HG03139 (cell line): Measurements from ENCODE around the gene DYNLT1.

Experiments used
- ATAC-seq: cut with Tn5 transposase; IDR thresholded peaks from one replicate; pipeline ENCODE4 v1.9.1; 2021; ENCODE audit not compliant: unreplicated experiment

Gene DYNLT1

GRCh38 chr6:158603261-158604047 lies 41.1 kb downstream of the DYNLT1 start:
- no peak for ATAC-seq

- no peak for ATAC-seq
These were observed 44.9 kb downstream of the DYNLT1 start for GRCh38 chr6:158599635-158600034.

GRCh38 chr6:158597565-158597964 lies 47.0 kb downstream of the DYNLT1 start:
- ATAC-seq = no peak

DNA sequence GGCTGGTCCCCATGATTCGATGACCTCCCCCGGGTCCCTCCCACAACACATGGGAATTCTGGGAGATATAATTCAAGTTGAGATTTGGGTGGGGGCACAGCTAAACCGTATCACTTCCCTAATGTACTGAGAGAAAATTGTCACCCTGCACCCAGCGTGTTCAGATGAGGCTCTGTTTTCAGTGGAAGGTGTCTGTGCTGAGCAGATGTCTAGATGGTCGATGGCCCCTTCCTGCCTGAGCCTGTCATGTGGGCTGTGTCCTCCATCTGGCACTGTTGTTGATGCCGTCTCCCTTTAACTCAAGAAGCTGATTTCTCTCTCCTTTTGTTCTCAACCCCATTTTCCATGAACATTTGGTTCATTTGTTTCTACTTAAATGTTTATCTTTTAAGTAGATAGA lies 47.7 kb downstream of the DYNLT1 start:
- no peak for ATAC-seq

GRCh38 chr6:158595223-158595622 lies 49.3 kb downstream of the DYNLT1 start:
- ATAC-seq = no peak

DNA sequence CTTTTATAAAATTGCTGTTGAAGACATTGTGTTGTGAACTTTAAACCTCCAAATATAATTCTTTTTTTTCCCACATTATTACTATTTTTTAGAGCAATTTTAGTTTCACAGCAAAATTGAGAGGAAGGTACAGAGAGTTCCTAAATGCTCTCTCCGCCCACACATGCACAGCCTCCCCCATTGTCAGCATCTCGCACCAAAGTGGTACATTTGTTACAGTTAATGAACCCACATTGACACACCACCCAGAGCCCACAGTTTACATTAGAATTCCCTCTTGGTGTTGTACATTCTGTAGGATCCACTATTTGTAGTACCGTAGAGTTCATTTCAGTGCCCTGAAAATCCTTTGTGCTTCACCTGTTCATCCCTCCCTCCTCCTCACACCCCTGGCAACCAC lies 50.9 kb downstream of the DYNLT1 start:
- ATAC-seq = no peak

DNA sequence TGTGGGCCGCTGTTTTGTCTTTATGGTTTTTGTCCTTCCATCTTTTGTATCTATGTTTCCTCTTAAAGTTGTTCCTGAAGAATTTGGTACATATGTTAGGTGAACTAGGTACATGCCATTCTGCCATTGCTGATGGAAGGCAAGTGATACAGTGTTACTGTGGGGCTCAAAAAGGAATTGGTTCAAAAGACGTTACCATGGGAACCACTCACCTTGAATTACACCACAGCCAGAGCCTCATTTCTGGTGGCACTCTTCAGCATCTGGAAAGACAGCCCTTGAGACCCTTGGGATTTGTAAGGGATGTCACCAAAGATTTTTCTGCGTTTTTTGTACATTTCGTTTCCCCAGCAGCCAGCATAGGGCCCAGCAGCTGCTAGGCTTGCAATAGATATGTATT lies 52.7 kb downstream of the DYNLT1 start:
- ATAC-seq = no peak

DNA sequence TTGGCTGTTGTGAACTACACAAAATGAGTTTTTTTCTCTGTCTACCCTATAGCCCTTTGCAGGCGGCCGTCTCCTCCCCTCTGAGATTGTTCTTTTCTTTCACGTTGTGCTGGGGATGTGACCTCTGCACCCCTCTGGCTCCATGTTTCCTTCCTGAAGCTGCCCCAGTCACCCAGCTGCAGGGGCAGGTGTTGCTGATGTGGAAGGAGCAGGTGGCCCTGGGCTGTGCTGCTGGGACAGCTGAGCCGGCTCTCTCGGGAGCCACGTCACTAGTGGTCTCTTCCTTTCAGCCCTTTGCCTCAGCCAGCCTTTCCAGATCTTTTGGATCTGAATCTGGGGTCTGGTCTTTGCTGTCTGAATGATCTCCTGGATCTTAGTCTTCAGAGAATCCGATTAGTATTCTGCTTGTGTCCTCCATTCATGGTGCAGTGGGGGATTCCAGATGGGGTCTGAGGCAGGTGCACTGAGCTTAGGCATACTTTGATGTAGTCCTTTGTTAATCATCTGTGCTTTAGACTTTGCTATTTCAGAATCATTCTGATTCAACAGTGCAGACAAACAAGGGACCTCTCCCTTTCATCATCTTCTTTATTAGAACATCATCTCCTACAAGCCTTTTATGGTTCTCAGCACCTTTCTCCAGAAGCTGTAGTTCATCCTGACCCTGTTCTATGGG lies 53.3 kb downstream of the DYNLT1 start:
- no peak for ATAC-seq

- ATAC-seq = no peak
These were observed 55.2 kb downstream of the DYNLT1 start for GRCh38 chr6:158589366-158589765.

- ATAC-seq = no peak
These were observed 57.9 kb downstream of the DYNLT1 start for GRCh38 chr6:158586652-158587051.
